B cell (primary cell): ENCODE results near the gene FAM227A. TPM values are rescaled to one million over a fixed set of nuclear protein-coding genes. Genes with fewer than 3 reads are reported as not detected.

Source experiments
- ATAC-seq: fragments of 200-7000 bp; cut with Tn5 transposase; one replicate; pipeline ENCODE4 v1.10.0; 2021; ENCODE audit warnings: low read depth, mild to moderate bottlenecking, moderate number of reproducible peaks, moderate library complexity
- CTCF ChIA-PET: fragments of 350-600 bp; sonication (Branson Sonifier 250); formaldehyde crosslinking; loops from one replicate; lab custom pipeline; 2021; ENCODE audit warnings: antibody characterized with exemption, inconsistent platforms; lab: Charles Lee
- POLR2A ChIA-PET: fragments of 350-600 bp; sonication (Branson Sonifier 250); formaldehyde crosslinking; loops from one replicate; lab custom pipeline; 2021; ENCODE audit warnings: antibody characterized with exemption; lab: Charles Lee
- DNase-seq: peaks from one replicate; pipeline ENCODE4 v3.0.0; 2013
- H2AFZ ChIP-seq: 2 replicates; pipeline ENCODE4 v1.6.1; 2012; ENCODE audit warnings: mild to moderate bottlenecking, low read depth, low read length; ENCODE audit not compliant: insufficient read depth, poor library complexity, severe bottlenecking
- H3K27ac ChIP-seq, 2 donors: 1 replicate in 1 of 2; 2 replicates in 1 of 2; pipeline ENCODE4 v1.5.1; 2012 to 2013; ENCODE audit warnings: low read length in 2 of 2, mild to moderate bottlenecking in 2 of 2, moderate library complexity in 1 of 2
- H3K27me3 ChIP-seq, 4 experiments: fragments of 200-600 bp in 1 of 4; sonication (generic) in 1 of 4; replicated peaks in 1 of 4; 1 replicate in 2 of 4; 2 replicates in 2 of 4; pipeline versions ENCODE4 v1.6.1 to v1.7.0; 2013 to 2016; ENCODE audit warnings: low read length in 3 of 4, mild to moderate bottlenecking in 2 of 4, mixed read lengths in 1 of 4, moderate library complexity in 1 of 4; ENCODE audit not compliant: insufficient read depth in 4 of 4, control insufficient read depth in 3 of 4; ENCODE audit errors: control extremely low read depth in 1 of 4
- H3K36me3 ChIP-seq, 2 experiments: replicated peaks in 1 of 2; 1 replicate in 1 of 2; 2 replicates in 1 of 2; pipeline versions ENCODE4 v1.6.1 to v1.7.1; 2013; ENCODE audit warnings: low read length in 1 of 2; ENCODE audit not compliant: insufficient read depth in 2 of 2, control insufficient read depth in 1 of 2; ENCODE audit errors: control extremely low read depth in 1 of 2, extremely low read depth in 1 of 2
- H3K4me1 ChIP-seq, 2 donors: fragments of 200-600 bp in 1 of 2; sonication (generic) in 1 of 2; 1 replicate in 1 of 2; 2 replicates in 1 of 2; pipeline versions ENCODE4 v1.5.1 to v1.6.1; 2013 to 2017; ENCODE audit warnings: low read length in 2 of 2; ENCODE audit not compliant: control insufficient read depth in 2 of 2, insufficient read depth in 2 of 2
- H3K4me2 ChIP-seq: replicated peaks from 2 replicates; pipeline ENCODE3; 2012; ENCODE audit warnings: mild to moderate bottlenecking, low read depth, low read length; ENCODE audit not compliant: poor library complexity, severe bottlenecking
- H3K4me3 ChIP-seq, 5 experiments: fragments of 200-600 bp in 1 of 5; sonication (generic) in 1 of 5; 1 replicate in 3 of 5; 2 replicates in 2 of 5; pipeline versions ENCODE4 v1.5.1 to v1.7.0; 2011 to 2016; ENCODE audit warnings: low read length in 4 of 5, mild to moderate bottlenecking in 4 of 5, low read depth in 2 of 5, control low read depth in 1 of 5, moderate library complexity in 1 of 5; ENCODE audit not compliant: insufficient read depth in 1 of 5; ENCODE audit errors: control extremely low read depth in 1 of 5, extremely low read depth in 1 of 5
- H3K79me2 ChIP-seq: fragments of 200-600 bp; sonication (generic); one replicate; pipeline ENCODE4 v1.6.0; 2016; ENCODE audit warnings: low read length; ENCODE audit not compliant: control insufficient read depth, insufficient read depth
- H3K9ac ChIP-seq: fragments of 200-600 bp; sonication (generic); 2 replicates; pipeline ENCODE4 v1.6.1; 2017; ENCODE audit warnings: mild to moderate bottlenecking, low read length, moderate library complexity
- H3K9me3 ChIP-seq, 3 donors: one replicate each; pipeline versions ENCODE4 v1.6.1 to v1.7.1; 2013; ENCODE audit warnings: low read length in 2 of 3; ENCODE audit not compliant: control insufficient read depth in 2 of 3, insufficient read depth in 1 of 3; ENCODE audit errors: control extremely low read depth in 1 of 3
- H4K20me1 ChIP-seq: 2 replicates; pipeline ENCODE4 v1.6.0; 2012; ENCODE audit warnings: mild to moderate bottlenecking, low read length; ENCODE audit not compliant: insufficient read depth, control insufficient read depth, poor library complexity, severe bottlenecking
- H3K27ac Mint-ChIP-seq: one replicate; pipeline ENCODE4 v1.8.0; 2021; ENCODE audit warnings: mixed read lengths
- H3K27me3 Mint-ChIP-seq: one replicate; pipeline ENCODE4 v1.8.0; 2021; ENCODE audit warnings: mixed read lengths
- H3K4me1 Mint-ChIP-seq: one replicate; pipeline ENCODE4 v1.8.0; 2021; ENCODE audit warnings: mixed read lengths
- H3K4me3 Mint-ChIP-seq: one replicate; pipeline ENCODE4 v1.8.0; 2021; ENCODE audit warnings: mixed read lengths
- H3K9me3 Mint-ChIP-seq: one replicate; pipeline ENCODE4 v1.8.0; 2022; ENCODE audit warnings: mixed read lengths; ENCODE audit not compliant: insufficient read depth
- EZH2 ChIP-seq: IDR thresholded peaks from 2 replicates; pipeline ENCODE4 v1.6.1; 2012; ENCODE audit warnings: borderline replicate concordance, low read depth, mild to moderate bottlenecking, moderate library complexity, low read length; ENCODE audit not compliant: insufficient read depth, poor library complexity, severe bottlenecking
- WGBS: methylation state at CpG from one replicate; pipeline ENCODE4 v1.1.5; 2013; ENCODE audit warnings: missing lambda C conversion rate; ENCODE audit not compliant: insufficient coverage; 5-methylcytosine and 5-hydroxymethylcytosine counted together
- intact Hi-C: fragments of 100-400 bp; cut with micrococcal nuclease; formaldehyde crosslinking; loops from one replicate; pipeline ENCODE4 v1.10.0; 2022
- polyA plus RNA-seq: library from polyadenylated mRNA; depleted of rRNA; stranded (reverse); fragments of >200 nt; gene quantifications from 2 replicates; pipeline ENCODE4 v1.2.3, GENCODE V29; 2012
- total RNA-seq, 2 donors: library from RNA; stranded (reverse); fragments of 120-200 nt in 1 of 2; gene quantifications; 1 replicate in 1 of 2; 2 replicates in 1 of 2; pipeline versions ENCODE4 v1.2.3 to v1.2.4, GENCODE V29; 2013 to 2022
- TF ChIP-seq, protein P1 (sequence below): fragments of 200-600 bp; IDR thresholded peaks from one replicate; pipeline ENCODE4 v1.8.0; 2022; ENCODE audit warnings: antibody characterized with exemption, mild to moderate bottlenecking

FAM227A gene
- total and polyA plus RNA-seq, 2 donors (not counting 1 experiment from before 2014, with no cell fraction given), result 0.04 to 0.57 TPM

DNA sequence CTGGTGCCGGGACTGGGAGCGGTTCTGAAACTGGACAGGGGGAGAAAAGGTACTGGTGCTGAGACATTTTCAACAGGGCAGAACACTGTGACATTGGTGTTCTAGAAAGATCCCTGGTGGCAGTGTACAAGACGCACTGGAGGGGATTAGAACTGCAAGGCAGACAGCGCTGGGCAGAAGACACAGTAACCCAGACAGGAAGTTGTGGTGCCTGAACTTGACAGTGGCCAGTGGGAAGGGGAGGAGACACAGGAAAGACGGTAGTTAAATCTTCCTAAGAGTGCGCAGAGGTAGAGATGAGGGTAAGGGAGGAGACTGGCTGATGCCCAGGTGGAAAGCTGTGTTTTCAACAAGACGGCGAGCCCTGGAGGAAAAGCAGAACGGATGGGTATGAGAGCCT is 24.5 kb downstream of the FAM227A start:
- Histone ChIP-seq H3K27me3 (no peaks in the 10 kb centered on the region), H4K20me1 (no peaks in the 10 kb centered on the region), H3K9ac (no peak overlapping the region), H3K4me2 (no peak overlapping the region), H3K4me3 (no peak overlapping the region), H3K9me3 (no peaks in the 10 kb centered on the region), H3K36me3 (no peaks in the 10 kb centered on the region), H3K4me1 (no peaks in the 10 kb centered on the region), H3K79me2 (no peaks in the 10 kb centered on the region), H3K27ac (no peak overlapping the region), H2AFZ (no peak overlapping the region)
- ChIA-PET POLR2A (no interaction called here), CTCF (no interaction called here)
- Mint-ChIP-seq H3K4me1 (no peaks in the 10 kb centered on the region), H3K4me3 (no peak overlapping the region), H3K9me3 (no peaks in the 10 kb centered on the region), H3K27me3 (peaks cover 17% of the 10 kb centered on the region), H3K27ac (no peak overlapping the region)
- ATAC-seq, result no peak
- TF ChIP-seq EZH2, result no peak
- TF ChIP-seq, protein P1, sequence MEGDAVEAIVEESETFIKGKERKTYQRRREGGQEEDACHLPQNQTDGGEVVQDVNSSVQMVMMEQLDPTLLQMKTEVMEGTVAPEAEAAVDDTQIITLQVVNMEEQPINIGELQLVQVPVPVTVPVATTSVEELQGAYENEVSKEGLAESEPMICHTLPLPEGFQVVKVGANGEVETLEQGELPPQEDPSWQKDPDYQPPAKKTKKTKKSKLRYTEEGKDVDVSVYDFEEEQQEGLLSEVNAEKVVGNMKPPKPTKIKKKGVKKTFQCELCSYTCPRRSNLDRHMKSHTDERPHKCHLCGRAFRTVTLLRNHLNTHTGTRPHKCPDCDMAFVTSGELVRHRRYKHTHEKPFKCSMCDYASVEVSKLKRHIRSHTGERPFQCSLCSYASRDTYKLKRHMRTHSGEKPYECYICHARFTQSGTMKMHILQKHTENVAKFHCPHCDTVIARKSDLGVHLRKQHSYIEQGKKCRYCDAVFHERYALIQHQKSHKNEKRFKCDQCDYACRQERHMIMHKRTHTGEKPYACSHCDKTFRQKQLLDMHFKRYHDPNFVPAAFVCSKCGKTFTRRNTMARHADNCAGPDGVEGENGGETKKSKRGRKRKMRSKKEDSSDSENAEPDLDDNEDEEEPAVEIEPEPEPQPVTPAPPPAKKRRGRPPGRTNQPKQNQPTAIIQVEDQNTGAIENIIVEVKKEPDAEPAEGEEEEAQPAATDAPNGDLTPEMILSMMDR, result no peak
- intact Hi-C loops, result no loop called here
- WGBS, result 71% methylated on average over 9 of the region's 9 CpGs
- no peak for DNase-seq

DNA sequence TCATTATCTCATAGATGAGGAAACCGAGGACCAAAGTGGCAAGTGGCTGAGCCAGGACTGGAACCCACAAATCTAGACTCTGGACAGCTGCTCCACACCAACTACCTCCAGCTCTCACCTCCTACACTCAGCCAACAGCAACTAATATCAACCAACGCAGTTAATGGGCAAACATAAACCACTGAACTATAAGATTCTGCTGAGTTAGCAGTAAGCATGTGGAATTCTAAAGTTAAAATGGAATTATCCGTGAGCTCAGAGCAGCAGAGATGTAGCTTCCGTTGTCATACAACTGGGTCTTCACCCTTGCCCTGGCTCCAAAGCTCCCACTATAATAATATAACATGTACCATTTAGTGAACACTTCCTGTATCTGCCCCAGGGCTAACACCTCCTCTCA is 27.1 kb downstream of the FAM227A start:
- WGBS, result 83% methylated on average over 1 of the region's 4 CpGs
- no peak overlapping the region for H3K4me2 ChIP-seq
- no peaks in the 10 kb centered on the region for H3K4me1 ChIP-seq
- H3K4me3 ChIP-seq, result no peak overlapping the region
- H3K36me3 ChIP-seq, result no peaks in the 10 kb centered on the region
- no peak for ATAC-seq
- Mint-ChIP-seq H3K4me3 (no peak overlapping the region), H3K9me3 (no peaks in the 10 kb centered on the region), H3K4me1 (no peaks in the 10 kb centered on the region), H3K27me3 (peaks cover 22% of the 10 kb centered on the region), H3K27ac (no peak overlapping the region)
- POLR2A ChIA-PET, result no interaction called here
- CTCF ChIA-PET, result no interaction called here
- H3K27me3 ChIP-seq, result no peaks in the 10 kb centered on the region
- TF ChIP-seq, protein P1, result no peak
- no peak for TF ChIP-seq EZH2
- H2AFZ ChIP-seq, result no peak overlapping the region
- no peaks in the 10 kb centered on the region for H3K79me2 ChIP-seq
- no peaks in the 10 kb centered on the region for H3K9me3 ChIP-seq
- no peak for DNase-seq
- H3K9ac ChIP-seq, result no peak overlapping the region
- no peak overlapping the region for H3K27ac ChIP-seq
- H4K20me1 ChIP-seq, result no peaks in the 10 kb centered on the region
- intact Hi-C loops, result no loop called here
